MM.1S (cell line): ENCODE data around the gene IRS1.

Source experiments
- DNase-seq: peaks from one replicate; pipeline ENCODE4 v3.0.0-alpha.2; 2015
- H2AFZ ChIP-seq: fragments of 300-600 bp; sonication (generic); 2 replicates; pipeline ENCODE4 v1.6.0; 2016; ENCODE audit warnings: antibody characterized with exemption, low read length
- H3F3A ChIP-seq: fragments of 300-600 bp; sonication (generic); 2 replicates; pipeline ENCODE4 v1.6.1; 2016; ENCODE audit warnings: mild to moderate bottlenecking, antibody characterized with exemption, low read length, moderate library complexity, mixed read lengths; ENCODE audit not compliant: insufficient read depth
- H3K27ac ChIP-seq: fragments of 300-600 bp; sonication (generic); 2 replicates; pipeline ENCODE4 v1.5.1; 2016; ENCODE audit warnings: mild to moderate bottlenecking, low read length
- H3K27me3 ChIP-seq: fragments of 300-600 bp; sonication (generic); replicated peaks from 2 replicates; pipeline ENCODE4 v1.6.0; 2016; ENCODE audit warnings: low read length; ENCODE audit not compliant: insufficient read depth
- H3K36me3 ChIP-seq: fragments of 300-600 bp; sonication (generic); replicated peaks from 2 replicates; pipeline ENCODE4 v1.6.1; 2016; ENCODE audit warnings: mild to moderate bottlenecking, low read length, mixed read lengths; ENCODE audit not compliant: insufficient read depth
- H3K4me1 ChIP-seq: fragments of 300-600 bp; sonication (generic); 2 replicates; pipeline ENCODE4 v1.6.1; 2016; ENCODE audit warnings: low read length, mixed read lengths
- H3K4me2 ChIP-seq: fragments of 300-600 bp; sonication (generic); 2 replicates; pipeline ENCODE4 v1.6.0; 2016; ENCODE audit warnings: low read depth, low read length
- H3K4me3 ChIP-seq: fragments of 300-600 bp; sonication (generic); 2 replicates; pipeline ENCODE4 v1.5.1; 2016; ENCODE audit warnings: low read length, mixed read lengths
- H3K79me2 ChIP-seq: fragments of 300-600 bp; sonication (generic); 2 replicates; pipeline ENCODE4 v1.6.1; 2016; ENCODE audit warnings: mixed run types, low read length, mixed read lengths
- H3K9ac ChIP-seq: fragments of 300-600 bp; sonication (generic); 2 replicates; pipeline ENCODE4 v1.6.1; 2016; ENCODE audit warnings: low read length, mixed read lengths
- H3K9me2 ChIP-seq: fragments of 300-600 bp; sonication (generic); replicated peaks from 2 replicates; pipeline ENCODE4 v1.6.1; 2016; ENCODE audit warnings: mild to moderate bottlenecking, low read length, mixed read lengths; ENCODE audit not compliant: insufficient read depth
- H3K9me3 ChIP-seq: fragments of 300-600 bp; sonication (generic); replicated peaks from 2 replicates; pipeline ENCODE4 v1.6.1; 2016; ENCODE audit warnings: mild to moderate bottlenecking, low read length, mixed read lengths; ENCODE audit not compliant: insufficient read depth
- H4K20me1 ChIP-seq: fragments of 300-600 bp; sonication (generic); 2 replicates; pipeline ENCODE4 v1.6.1; 2016; ENCODE audit warnings: mild to moderate bottlenecking, low read length, moderate library complexity, mixed read lengths; ENCODE audit not compliant: insufficient read depth
- EZH2 ChIP-seq: fragments of 300-600 bp; sonication (generic); optimal IDR thresholded peaks from 2 replicates; pipeline ENCODE3; 2017; ENCODE audit warnings: low read depth, mild to moderate bottlenecking, antibody characterized with exemption, low read length, mixed read lengths
- EZH2phosphoT487 ChIP-seq: fragments of 300-600 bp; sonication (generic); IDR thresholded peaks from 2 replicates; pipeline ENCODE4 v1.6.1; 2018; ENCODE audit warnings: antibody characterized with exemption, low read length
- TF ChIP-seq, protein P1 (sequence below): fragments of 300-600 bp; sonication (generic); IDR thresholded peaks from 2 replicates; pipeline ENCODE4 v1.5.1; 2016; ENCODE audit warnings: antibody characterized with exemption, low read length, mixed read lengths

The IRS1 gene

DNA sequence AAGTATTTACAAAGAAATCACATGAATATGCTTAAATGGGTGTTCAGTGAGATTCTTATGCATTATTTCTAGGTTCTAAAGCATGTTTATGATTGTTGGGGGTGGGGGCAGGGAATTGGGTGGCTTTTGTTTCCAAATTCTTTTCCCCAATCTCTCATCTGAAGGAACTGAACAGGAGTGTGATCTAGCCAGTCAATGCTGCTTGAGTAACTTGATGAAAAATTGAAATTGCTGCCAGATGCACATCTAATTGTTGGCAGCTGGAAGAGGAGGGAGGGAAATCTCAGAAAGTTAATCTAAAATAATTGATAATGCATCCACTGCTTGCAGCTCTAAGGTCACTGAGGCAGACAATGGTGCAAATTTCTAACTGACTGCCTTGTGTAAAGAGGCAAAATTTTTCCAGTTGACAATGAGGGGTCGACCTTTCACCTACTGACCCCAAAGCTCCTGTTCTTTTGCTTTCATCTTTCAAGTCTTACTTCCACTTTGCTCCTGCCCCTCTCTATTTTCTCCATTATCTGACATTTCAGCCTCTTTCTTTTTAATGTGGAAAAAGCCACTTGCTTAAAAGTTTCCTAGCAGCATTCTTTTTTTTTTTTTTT lies 53.3 kb downstream of the IRS1 start:
- Histone ChIP-seq H3K9ac (no peak overlapping the region), H3K36me3 (no peaks in the 10 kb centered on the region), H3K4me1 (no peaks in the 10 kb centered on the region), H3K4me2 (no peak overlapping the region), H3K27ac (no peak overlapping the region), H3K9me2 (no peaks in the 10 kb centered on the region), H3F3A (no peaks in the 10 kb centered on the region), H3K9me3 (no peaks in the 10 kb centered on the region), H3K4me3 (no peak overlapping the region), H4K20me1 (no peaks in the 10 kb centered on the region), H2AFZ (no peak overlapping the region), H3K79me2 (no peaks in the 10 kb centered on the region), H3K27me3 (no peaks in the 10 kb centered on the region)
- DNase-seq, result no peak
- no peak for TF ChIP-seq EZH2phosphoT487
- no peak for TF ChIP-seq EZH2
- TF ChIP-seq, protein P1, sequence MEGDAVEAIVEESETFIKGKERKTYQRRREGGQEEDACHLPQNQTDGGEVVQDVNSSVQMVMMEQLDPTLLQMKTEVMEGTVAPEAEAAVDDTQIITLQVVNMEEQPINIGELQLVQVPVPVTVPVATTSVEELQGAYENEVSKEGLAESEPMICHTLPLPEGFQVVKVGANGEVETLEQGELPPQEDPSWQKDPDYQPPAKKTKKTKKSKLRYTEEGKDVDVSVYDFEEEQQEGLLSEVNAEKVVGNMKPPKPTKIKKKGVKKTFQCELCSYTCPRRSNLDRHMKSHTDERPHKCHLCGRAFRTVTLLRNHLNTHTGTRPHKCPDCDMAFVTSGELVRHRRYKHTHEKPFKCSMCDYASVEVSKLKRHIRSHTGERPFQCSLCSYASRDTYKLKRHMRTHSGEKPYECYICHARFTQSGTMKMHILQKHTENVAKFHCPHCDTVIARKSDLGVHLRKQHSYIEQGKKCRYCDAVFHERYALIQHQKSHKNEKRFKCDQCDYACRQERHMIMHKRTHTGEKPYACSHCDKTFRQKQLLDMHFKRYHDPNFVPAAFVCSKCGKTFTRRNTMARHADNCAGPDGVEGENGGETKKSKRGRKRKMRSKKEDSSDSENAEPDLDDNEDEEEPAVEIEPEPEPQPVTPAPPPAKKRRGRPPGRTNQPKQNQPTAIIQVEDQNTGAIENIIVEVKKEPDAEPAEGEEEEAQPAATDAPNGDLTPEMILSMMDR, result no peak

DNA sequence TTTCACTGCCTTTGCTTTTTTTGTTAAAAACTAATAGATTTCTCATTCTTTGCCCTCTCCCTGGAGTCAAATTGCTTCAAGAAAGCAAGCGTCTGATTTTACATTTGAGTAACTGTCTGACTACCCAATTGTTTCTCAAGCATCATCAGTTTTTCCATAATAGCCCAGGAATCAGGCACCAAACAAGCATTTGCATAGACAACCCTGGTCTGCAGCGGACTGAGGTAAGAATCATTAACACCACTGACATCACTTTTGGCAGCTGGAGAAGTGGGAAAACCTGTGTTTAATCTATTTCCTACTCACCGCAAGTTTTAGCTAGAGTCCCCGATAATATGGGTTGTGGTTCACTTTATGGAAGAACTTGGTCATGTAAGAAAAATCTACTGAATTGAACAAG lies 55.7 kb downstream of the IRS1 start:
- Histone ChIP-seq H3K27ac (no peak overlapping the region), H3K4me3 (no peak overlapping the region), H3K4me2 (no peak overlapping the region), H3K9ac (no peak overlapping the region), H3K9me3 (no peaks in the 10 kb centered on the region), H3K36me3 (no peaks in the 10 kb centered on the region), H3K27me3 (no peaks in the 10 kb centered on the region), H3K4me1 (no peaks in the 10 kb centered on the region), H3K9me2 (no peaks in the 10 kb centered on the region), H2AFZ (no peak overlapping the region), H3K79me2 (no peaks in the 10 kb centered on the region), H4K20me1 (no peaks in the 10 kb centered on the region), H3F3A (no peaks in the 10 kb centered on the region)
- no peak for TF ChIP-seq EZH2
- TF ChIP-seq, protein P1, result no peak
- TF ChIP-seq EZH2phosphoT487, result no peak
- no peak for DNase-seq

DNA sequence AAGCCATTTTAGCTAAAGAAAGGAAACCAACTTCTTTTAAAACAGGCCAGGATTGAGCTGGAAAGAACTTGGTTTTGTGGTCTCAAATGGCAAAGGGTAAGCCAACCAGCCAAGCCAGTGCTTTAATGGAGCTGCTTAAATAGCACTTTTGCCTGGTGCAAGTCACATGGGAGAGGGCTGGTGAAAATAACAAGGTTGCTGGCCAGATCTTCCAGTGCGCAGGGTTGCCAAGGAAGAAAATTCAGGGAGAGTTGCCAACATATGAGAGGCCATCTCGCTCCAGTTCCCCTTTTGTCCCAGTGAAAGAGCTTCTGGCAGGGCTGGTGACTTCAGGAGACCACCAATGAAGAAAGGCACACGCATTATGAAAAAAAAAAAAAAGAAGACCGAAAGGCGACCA lies 57.3 kb downstream of the IRS1 start:
- Histone ChIP-seq H3K4me3 (no peak overlapping the region), H3F3A (no peaks in the 10 kb centered on the region), H3K9me3 (no peaks in the 10 kb centered on the region), H3K9me2 (no peaks in the 10 kb centered on the region), H2AFZ (no peak overlapping the region), H3K27ac (no peak overlapping the region), H3K36me3 (no peaks in the 10 kb centered on the region), H3K27me3 (no peaks in the 10 kb centered on the region), H3K4me1 (no peaks in the 10 kb centered on the region), H3K9ac (no peak overlapping the region), H4K20me1 (no peaks in the 10 kb centered on the region), H3K79me2 (no peaks in the 10 kb centered on the region), H3K4me2 (no peak overlapping the region)
- DNase-seq, result no peak
- TF ChIP-seq, protein P1, result no peak
- TF ChIP-seq EZH2, result no peak
- no peak for TF ChIP-seq EZH2phosphoT487
